Tibial nerve (tissue), 4 donors: ENCODE measurements around the gene FOLR2. TPM values are rescaled to one million over a fixed set of nuclear protein-coding genes. Genes with fewer than 3 reads are reported as not detected.

Experiments used
- DNase-seq, 2 donors: peaks; one replicate each; pipeline ENCODE4 v3.0.0-alpha.2; 2019; ENCODE audit warnings: low spot score in 2 of 2
- H3K27ac ChIP-seq, 4 donors: fragments of 200-600 bp; sonication (generic) in 3 of 4; one replicate each; pipeline ENCODE4 v1.5.1; 2017 to 2019; ENCODE audit warnings: mild to moderate bottlenecking in 1 of 4
- H3K27me3 ChIP-seq, 2 donors: fragments of 200-600 bp; sonication (generic) in 1 of 2; one replicate each; pipeline versions ENCODE4 v1.5.1 to v1.6.0; 2017 to 2019
- H3K36me3 ChIP-seq, 3 donors: fragments of 200-600 bp; sonication (generic); one replicate each; pipeline ENCODE4 v1.5.1; 2018 to 2019
- H3K4me1 ChIP-seq, 4 donors: fragments of 200-600 bp; sonication (generic) in 3 of 4; one replicate each; pipeline ENCODE4 v1.5.1; 2017 to 2019
- H3K4me3 ChIP-seq, 4 donors: fragments of 200-600 bp; sonication (generic) in 3 of 4; one replicate each; pipeline ENCODE4 v1.5.1; 2017 to 2019; ENCODE audit warnings: mild to moderate bottlenecking in 1 of 4, moderate library complexity in 1 of 4
- H3K9me3 ChIP-seq, 4 donors: fragments of 200-600 bp; sonication (generic) in 3 of 4; one replicate each; pipeline ENCODE4 v1.5.1; 2017 to 2019
- CTCF ChIP-seq, 5 experiments: fragments of 200-600 bp in 3 of 5; fragments of 450-650 bp in 2 of 5; sonication (generic) in 3 of 5; IDR thresholded peaks; one replicate each; pipeline ENCODE4 v1.5.1; 2016 to 2019; ENCODE audit warnings: antibody characterized with exemption in 5 of 5, mild to moderate bottlenecking in 3 of 5, moderate library complexity in 2 of 5
- EP300 ChIP-seq, 2 donors: sonication (generic); formaldehyde crosslinking; IDR thresholded peaks; one replicate each; pipeline ENCODE4 v1.6.1; 2017; ENCODE audit warnings: antibody characterized with exemption in 2 of 2, mild to moderate bottlenecking in 1 of 2
- POLR2A ChIP-seq, 2 donors: fragments of 450-650 bp; IDR thresholded peaks; one replicate each; pipeline ENCODE4 v1.6.1; 2017; ENCODE audit warnings: antibody characterized with exemption in 2 of 2, mild to moderate bottlenecking in 2 of 2, moderate library complexity in 2 of 2
- WGBS, 2 donors: methylation state at CpG; one replicate each; pipeline ENCODE4 v1.1.5; 2018; 5-methylcytosine and 5-hydroxymethylcytosine counted together
- total RNA-seq, 4 donors: library from RNA; depleted of rRNA; stranded (reverse); fragments of >200 nt; gene quantifications; one replicate each; pipeline ENCODE4 v1.1.0, GENCODE V29; 2016

The FOLR2 gene
- total RNA-seq, 4 donors from 2014 or later, result 27.8 to 60.9 (median 35.7) TPM

- no peak for DNase-seq
- TF ChIP-seq POLR2A (IDR thresholded peaks at IDR 0.05) (no peak), EP300 (IDR thresholded peaks at IDR 0.05) (no peak), CTCF (IDR thresholded peaks at IDR 0.05) (no peak)
- Histone ChIP-seq H3K27me3 (no peaks in the 10 kb centered on the region), H3K36me3 (no peaks in the 10 kb centered on the region), H3K27ac (peak overlapping the region in 2 of 4 donors; percentile 15 to 60), H3K4me1 (peaks cover 0 to 14% (median 11%) of the 10 kb centered on the region in 4 donors), H3K9me3 (no peaks in the 10 kb centered on the region), H3K4me3 (peak overlapping the region in 1 of 4 donors; percentile 38)
- WGBS, 2 donors, result 31 to 46% methylated on average over 2 of the region's 2 CpGs
Observed at GRCh38 chr11:72217841-72218240, 1.2 kb downstream of the FOLR2 start.

- Histone ChIP-seq H3K27ac (peak overlapping the region in 2 of 4 donors; percentile 15 to 60), H3K9me3 (no peaks in the 10 kb centered on the region), H3K27me3 (no peaks in the 10 kb centered on the region), H3K36me3 (no peaks in the 10 kb centered on the region), H3K4me3 (peak overlapping the region in 1 of 4 donors; percentile 20), H3K4me1 (peaks cover 0 to 14% (median 11%) of the 10 kb centered on the region in 4 donors)
- TF ChIP-seq POLR2A (IDR thresholded peaks at IDR 0.05) (no peak), EP300 (IDR thresholded peaks at IDR 0.05) (no peak), CTCF (IDR thresholded peaks at IDR 0.05) (no peak)
- 82 to 87% methylated on average over 5 of the region's 5 CpGs for WGBS, 2 donors
- DNase-seq, result no peak
Observed at GRCh38 chr11:72218251-72218745, 1.7 kb downstream of the FOLR2 start.

GRCh38 chr11:72220696-72221363, 4.2 kb downstream of the FOLR2 start:
- Histone ChIP-seq H3K9me3 (no peaks in the 10 kb centered on the region), H3K36me3 (no peaks in the 10 kb centered on the region), H3K27ac (no peak overlapping the region), H3K4me1 (peaks cover 0 to 23% (median 19%) of the 10 kb centered on the region in 4 donors), H3K27me3 (no peaks in the 10 kb centered on the region), H3K4me3 (no peak overlapping the region)
- WGBS, 2 donors, result 82 to 91% methylated on average over 7 to 9 of the region's 10 CpGs
- no peak for DNase-seq
- TF ChIP-seq EP300 (IDR thresholded peaks at IDR 0.05) (no peak), POLR2A (IDR thresholded peaks at IDR 0.05) (no peak), CTCF (IDR thresholded peaks at IDR 0.05) (no peak)

GRCh38 chr11:72221386-72222075, 4.9 kb downstream of the FOLR2 start:
- 68 to 71% methylated on average over 7 of the region's 7 CpGs for WGBS, 2 donors
- Histone ChIP-seq H3K36me3 (peaks cover 0 to under 1% (median 0%) of the 10 kb centered on the region in 3 donors), H3K4me3 (no peak overlapping the region), H3K27ac (peak overlapping the region in 2 of 4 donors; percentile 96 to 97), H3K27me3 (no peaks in the 10 kb centered on the region), H3K4me1 (peaks cover 0 to 30% (median 23%) of the 10 kb centered on the region in 4 donors), H3K9me3 (no peaks in the 10 kb centered on the region)
- no peak for DNase-seq
- no peak for TF ChIP-seq EP300 (IDR thresholded peaks at IDR 0.05)
- TF ChIP-seq POLR2A (IDR thresholded peaks at IDR 0.05), result no peak
- no peak for TF ChIP-seq CTCF (IDR thresholded peaks at IDR 0.05)
